HL-60 (cell line): ENCODE data around the gene TMCC3.

Source experiments
- GABPA ChIP-seq: IDR thresholded peaks from 2 replicates; pipeline ENCODE4 v1.6.1; 2012; ENCODE audit warnings: low read depth
- POLR2AphosphoS5 ChIP-seq: IDR thresholded peaks from 2 replicates; pipeline ENCODE4 v1.6.1; 2012; ENCODE audit warnings: low read depth
- TF ChIP-seq, protein P1 (sequence below): IDR thresholded peaks from one replicate; pipeline ENCODE4 v1.5.1; 2011; ENCODE audit warnings: low read length, control low read depth, inconsistent platforms; ENCODE audit not compliant: insufficient read depth
- TF ChIP-seq, protein P2 (sequence below): IDR thresholded peaks from 2 replicates; pipeline ENCODE4 v1.6.1; 2012; ENCODE audit warnings: low read depth; ENCODE audit not compliant: insufficient replicate concordance

DNA sequence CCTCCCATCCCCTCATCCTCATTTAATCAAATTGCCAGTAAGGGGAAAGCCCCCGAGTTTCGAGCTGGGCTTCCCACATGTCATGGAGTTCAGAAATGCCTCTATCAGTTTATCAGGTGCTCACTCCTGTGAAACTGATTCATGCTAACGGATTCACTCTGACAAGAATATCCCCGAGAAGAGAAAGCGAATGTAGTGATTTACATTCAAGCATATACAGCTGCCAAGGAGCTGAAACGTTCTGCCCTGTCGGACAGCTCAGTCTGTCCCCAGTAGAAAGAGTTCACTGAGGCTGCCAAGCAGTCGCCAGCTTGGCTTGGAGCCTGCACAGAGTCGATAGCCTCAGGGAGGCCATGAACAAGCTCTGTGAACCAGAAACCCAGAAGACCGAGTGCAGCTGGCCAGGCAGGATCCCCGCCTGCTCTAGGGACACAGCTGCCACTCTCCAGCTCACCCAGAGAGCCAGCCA lies 88.4 kb downstream of the TMCC3 start:
- TF ChIP-seq, protein P1, sequence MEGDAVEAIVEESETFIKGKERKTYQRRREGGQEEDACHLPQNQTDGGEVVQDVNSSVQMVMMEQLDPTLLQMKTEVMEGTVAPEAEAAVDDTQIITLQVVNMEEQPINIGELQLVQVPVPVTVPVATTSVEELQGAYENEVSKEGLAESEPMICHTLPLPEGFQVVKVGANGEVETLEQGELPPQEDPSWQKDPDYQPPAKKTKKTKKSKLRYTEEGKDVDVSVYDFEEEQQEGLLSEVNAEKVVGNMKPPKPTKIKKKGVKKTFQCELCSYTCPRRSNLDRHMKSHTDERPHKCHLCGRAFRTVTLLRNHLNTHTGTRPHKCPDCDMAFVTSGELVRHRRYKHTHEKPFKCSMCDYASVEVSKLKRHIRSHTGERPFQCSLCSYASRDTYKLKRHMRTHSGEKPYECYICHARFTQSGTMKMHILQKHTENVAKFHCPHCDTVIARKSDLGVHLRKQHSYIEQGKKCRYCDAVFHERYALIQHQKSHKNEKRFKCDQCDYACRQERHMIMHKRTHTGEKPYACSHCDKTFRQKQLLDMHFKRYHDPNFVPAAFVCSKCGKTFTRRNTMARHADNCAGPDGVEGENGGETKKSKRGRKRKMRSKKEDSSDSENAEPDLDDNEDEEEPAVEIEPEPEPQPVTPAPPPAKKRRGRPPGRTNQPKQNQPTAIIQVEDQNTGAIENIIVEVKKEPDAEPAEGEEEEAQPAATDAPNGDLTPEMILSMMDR, result no peak
- TF ChIP-seq POLR2AphosphoS5 (no peak), GABPA (no peak)
- TF ChIP-seq, protein P2, sequence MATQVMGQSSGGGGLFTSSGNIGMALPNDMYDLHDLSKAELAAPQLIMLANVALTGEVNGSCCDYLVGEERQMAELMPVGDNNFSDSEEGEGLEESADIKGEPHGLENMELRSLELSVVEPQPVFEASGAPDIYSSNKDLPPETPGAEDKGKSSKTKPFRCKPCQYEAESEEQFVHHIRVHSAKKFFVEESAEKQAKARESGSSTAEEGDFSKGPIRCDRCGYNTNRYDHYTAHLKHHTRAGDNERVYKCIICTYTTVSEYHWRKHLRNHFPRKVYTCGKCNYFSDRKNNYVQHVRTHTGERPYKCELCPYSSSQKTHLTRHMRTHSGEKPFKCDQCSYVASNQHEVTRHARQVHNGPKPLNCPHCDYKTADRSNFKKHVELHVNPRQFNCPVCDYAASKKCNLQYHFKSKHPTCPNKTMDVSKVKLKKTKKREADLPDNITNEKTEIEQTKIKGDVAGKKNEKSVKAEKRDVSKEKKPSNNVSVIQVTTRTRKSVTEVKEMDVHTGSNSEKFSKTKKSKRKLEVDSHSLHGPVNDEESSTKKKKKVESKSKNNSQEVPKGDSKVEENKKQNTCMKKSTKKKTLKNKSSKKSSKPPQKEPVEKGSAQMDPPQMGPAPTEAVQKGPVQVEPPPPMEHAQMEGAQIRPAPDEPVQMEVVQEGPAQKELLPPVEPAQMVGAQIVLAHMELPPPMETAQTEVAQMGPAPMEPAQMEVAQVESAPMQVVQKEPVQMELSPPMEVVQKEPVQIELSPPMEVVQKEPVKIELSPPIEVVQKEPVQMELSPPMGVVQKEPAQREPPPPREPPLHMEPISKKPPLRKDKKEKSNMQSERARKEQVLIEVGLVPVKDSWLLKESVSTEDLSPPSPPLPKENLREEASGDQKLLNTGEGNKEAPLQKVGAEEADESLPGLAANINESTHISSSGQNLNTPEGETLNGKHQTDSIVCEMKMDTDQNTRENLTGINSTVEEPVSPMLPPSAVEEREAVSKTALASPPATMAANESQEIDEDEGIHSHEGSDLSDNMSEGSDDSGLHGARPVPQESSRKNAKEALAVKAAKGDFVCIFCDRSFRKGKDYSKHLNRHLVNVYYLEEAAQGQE, result no peak
